ENCODE data around the gene SYNE1.

Gene SYNE1

DNA sequence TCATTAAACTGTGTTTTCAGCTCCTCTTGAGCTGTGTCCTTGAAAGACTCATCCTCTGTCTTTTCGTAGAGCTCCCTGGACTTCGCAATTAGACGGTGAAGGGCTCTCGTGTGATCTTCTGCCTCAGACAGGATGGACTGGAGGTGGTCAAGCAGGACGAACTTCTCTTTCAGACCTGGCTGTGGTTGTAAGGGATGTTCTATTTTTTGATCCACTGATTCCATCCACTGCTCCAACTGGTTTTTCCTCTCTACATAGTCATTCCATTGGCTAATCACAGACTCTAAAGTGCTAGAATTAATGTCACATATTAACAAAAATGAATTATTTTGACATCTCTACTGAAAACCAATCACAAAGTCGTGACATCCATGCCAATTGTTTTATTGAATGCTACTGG lies 250.1 kb downstream of the SYNE1 start:
- Mint-ChIP-seq H3K4me3 (no peak overlapping the region), H3K36me3 (ENCODE audit: insufficient read depth) (peaks cover 47% of the 10 kb centered on the region), H3K27me3 (no peaks in the 10 kb centered on the region), H3K4me1 (peaks cover 14% of the 10 kb centered on the region), H3K9me3 (no peaks in the 10 kb centered on the region), H3K27ac (ENCODE audit: low read depth) (no peak overlapping the region)
- ATAC-seq (replicated peaks; ENCODE audit: extremely low read depth, poor library complexity, severe bottlenecking) (no peak), DNase-seq (ENCODE audit: low spot score in 2 of 2) (no peak)

DNA sequence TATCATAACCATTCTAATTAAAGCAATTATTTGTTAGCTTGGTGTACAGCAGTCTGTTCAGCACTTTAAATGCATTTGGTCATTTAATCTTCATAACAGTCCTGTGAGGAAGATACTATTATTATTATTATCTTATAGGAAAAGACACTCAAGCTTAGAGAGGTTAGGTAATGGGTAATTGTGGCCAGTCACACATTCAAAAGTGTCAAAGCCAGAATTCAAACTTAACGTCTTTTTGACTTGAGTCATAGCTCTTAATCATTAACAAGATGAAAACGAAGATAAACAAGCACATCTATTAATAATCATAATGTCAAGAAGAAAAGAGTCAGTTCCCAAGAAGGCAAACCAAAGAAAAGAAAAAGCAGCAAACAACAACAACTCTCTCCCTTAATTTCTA lies 251.0 kb downstream of the SYNE1 start:
- no peak for DNase-seq (ENCODE audit: low spot score in 2 of 2)
- Mint-ChIP-seq H3K9me3 (no peaks in the 10 kb centered on the region), H3K4me3 (no peak overlapping the region), H3K36me3 (ENCODE audit: insufficient read depth) (peaks cover 43% of the 10 kb centered on the region), H3K27me3 (no peaks in the 10 kb centered on the region), H3K4me1 (peaks cover 14% of the 10 kb centered on the region), H3K27ac (ENCODE audit: low read depth) (peak overlapping the region; percentile 44)
- ATAC-seq (replicated peaks; ENCODE audit: extremely low read depth, poor library complexity, severe bottlenecking), result peak; percentile 43

DNA sequence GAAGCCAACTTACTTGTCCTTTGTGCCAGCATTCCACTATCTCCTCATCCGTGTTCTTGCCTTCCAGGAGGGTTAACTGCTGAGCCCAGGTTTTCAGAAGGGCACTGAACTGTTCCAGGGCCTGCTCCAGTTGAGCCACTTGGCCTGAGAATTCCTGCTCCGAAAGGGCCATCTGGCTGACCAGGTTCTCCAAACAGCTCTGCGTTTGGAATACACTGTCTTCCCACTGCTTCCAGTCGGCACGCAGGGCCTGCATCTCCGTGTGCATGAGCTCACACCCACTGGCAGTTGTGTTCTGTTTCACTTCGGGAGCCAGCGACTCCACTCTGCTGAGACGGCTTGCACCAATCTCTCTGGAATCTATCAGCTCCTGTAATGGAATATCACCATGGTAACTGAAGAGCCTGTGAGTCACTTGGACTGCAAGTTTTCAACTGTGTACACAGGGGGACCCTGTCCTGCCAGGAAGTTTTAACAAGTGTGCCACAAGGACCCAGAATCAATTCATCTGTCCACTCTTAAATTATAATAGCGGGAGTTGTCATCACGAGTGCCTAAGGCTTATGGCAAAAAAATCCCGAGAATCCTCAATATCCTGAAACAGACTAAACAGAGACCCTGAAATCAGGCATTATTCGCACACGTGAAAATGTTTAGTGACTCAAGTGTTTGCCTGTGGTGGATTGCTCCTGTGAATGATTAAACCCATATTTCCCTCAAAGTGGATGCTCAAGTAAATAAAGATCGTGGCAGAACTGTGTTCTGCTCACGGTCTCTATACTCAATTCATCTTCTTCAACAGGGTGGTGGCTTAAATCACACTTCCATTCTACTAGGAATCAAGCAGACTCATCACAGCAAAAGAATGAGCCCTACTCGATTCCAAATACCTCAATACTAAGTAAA lies 255.9 kb downstream of the SYNE1 start:
- Mint-ChIP-seq H3K4me1 (peaks cover 17% of the 10 kb centered on the region), H3K27ac (ENCODE audit: low read depth) (no peak overlapping the region), H3K9me3 (no peaks in the 10 kb centered on the region), H3K4me3 (no peak overlapping the region), H3K36me3 (ENCODE audit: insufficient read depth) (peaks cover 30% of the 10 kb centered on the region), H3K27me3 (no peaks in the 10 kb centered on the region)
- DNase-seq (ENCODE audit: low spot score in 2 of 2) (no peak), ATAC-seq (replicated peaks; ENCODE audit: extremely low read depth, poor library complexity, severe bottlenecking) (no peak)

DNA sequence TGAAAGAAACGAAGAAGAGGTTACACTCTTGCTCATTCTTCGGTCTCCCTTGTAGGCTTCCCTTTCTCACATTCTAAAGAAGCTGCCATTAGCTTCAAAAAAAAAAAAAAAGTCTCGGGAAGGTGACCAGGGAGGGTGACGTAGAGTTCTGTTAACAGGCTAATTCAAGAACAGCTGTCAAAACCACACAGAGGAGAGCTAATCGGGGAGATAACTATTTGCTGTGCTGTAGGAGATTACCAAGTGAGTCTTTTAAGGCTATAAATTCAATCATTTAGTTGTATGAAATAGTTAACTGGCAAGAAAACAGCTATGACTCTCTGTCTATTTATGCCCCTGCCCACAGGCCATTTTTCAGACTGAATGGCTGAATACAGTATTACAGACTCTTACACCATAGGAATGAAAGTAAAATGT lies 256.8 kb downstream of the SYNE1 start:
- Mint-ChIP-seq H3K36me3 (ENCODE audit: insufficient read depth) (peaks cover 31% of the 10 kb centered on the region), H3K4me1 (peaks cover 14% of the 10 kb centered on the region), H3K9me3 (no peaks in the 10 kb centered on the region), H3K27me3 (no peaks in the 10 kb centered on the region), H3K27ac (ENCODE audit: low read depth) (peak overlapping the region; percentile 52), H3K4me3 (no peak overlapping the region)
- DNase-seq (ENCODE audit: low spot score in 2 of 2), result no peak
- ATAC-seq (replicated peaks; ENCODE audit: extremely low read depth, poor library complexity, severe bottlenecking), result no peak

DNA sequence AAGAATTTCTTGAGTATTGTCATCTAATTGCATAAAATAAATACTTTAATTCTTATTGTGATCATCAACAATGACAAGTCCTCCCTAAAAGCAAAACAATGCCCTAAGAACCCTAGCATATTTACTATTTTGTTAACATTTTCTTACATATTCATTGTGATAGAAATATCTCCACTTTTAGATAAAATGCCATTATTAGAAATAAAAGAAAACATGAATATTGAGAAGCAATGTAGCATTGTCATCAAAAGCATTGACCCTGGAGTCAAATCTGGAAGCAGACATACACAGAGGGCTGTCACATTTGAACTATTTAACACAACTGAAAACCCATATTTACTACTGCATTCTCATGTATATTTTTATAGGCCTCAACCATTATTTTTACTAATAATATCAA lies 257.7 kb downstream of the SYNE1 start:
- peak overlapping the region; percentile 52 for H3K27ac Mint-ChIP-seq (ENCODE audit: low read depth)
- no peaks in the 10 kb centered on the region for H3K27me3 Mint-ChIP-seq
- H3K36me3 Mint-ChIP-seq (ENCODE audit: insufficient read depth), result peaks cover 24% of the 10 kb centered on the region
- DNase-seq (ENCODE audit: low spot score in 2 of 2) (no peak), ATAC-seq (replicated peaks; ENCODE audit: extremely low read depth, poor library complexity, severe bottlenecking) (no peak)
- H3K4me1 Mint-ChIP-seq, result peaks cover 14% of the 10 kb centered on the region
- H3K9me3 Mint-ChIP-seq, result no peaks in the 10 kb centered on the region
- H3K4me3 Mint-ChIP-seq, result no peak overlapping the region

DNA sequence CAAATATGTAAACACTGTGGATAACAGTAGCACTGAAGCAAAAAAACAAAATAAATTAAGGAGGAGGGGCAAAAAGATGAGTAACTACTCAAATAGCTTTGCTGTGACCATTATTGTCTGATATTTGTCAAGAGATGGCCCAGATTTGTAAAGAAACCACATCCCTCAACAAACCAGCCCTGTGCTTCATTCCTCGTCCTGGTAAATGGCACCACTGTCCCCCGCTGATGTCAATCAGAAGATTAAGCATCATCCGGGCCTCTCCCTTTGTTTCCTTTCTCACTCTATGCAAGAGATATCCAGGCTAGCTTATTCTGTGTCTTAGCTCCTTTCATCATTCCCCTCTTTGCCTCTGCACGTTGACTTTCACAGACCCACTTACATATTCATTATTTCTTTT lies 259.0 kb downstream of the SYNE1 start:
- Mint-ChIP-seq H3K9me3 (no peaks in the 10 kb centered on the region), H3K27me3 (no peaks in the 10 kb centered on the region), H3K36me3 (ENCODE audit: insufficient read depth) (peaks cover 18% of the 10 kb centered on the region), H3K27ac (ENCODE audit: low read depth) (no peak overlapping the region), H3K4me1 (peaks cover 14% of the 10 kb centered on the region), H3K4me3 (no peak overlapping the region)
- DNase-seq (ENCODE audit: low spot score in 2 of 2) (no peak), ATAC-seq (replicated peaks; ENCODE audit: extremely low read depth, poor library complexity, severe bottlenecking) (no peak)

DNA sequence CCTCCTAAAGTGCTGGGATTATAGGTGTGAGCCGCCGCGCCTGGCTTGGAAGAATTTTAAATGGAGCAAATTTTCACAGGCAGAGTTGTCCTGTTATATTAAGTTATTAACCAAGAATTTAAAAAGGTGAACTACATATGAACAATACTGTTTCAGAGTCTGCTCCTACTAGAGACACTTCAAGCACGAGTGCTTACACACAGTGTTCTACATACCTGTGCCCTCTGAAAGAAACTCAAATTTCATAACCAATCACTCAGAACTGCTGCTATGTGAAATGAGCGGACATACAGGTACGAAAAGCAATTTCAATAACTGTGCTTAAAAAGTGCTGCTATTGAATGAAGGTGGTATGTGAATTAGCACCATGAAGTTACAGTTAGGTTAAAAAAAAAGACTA lies 262.0 kb downstream of the SYNE1 start:
- Mint-ChIP-seq H3K27me3 (no peaks in the 10 kb centered on the region), H3K27ac (ENCODE audit: low read depth) (no peak overlapping the region), H3K4me3 (no peak overlapping the region), H3K4me1 (peaks cover 11% of the 10 kb centered on the region), H3K36me3 (ENCODE audit: insufficient read depth) (peaks cover 23% of the 10 kb centered on the region), H3K9me3 (no peaks in the 10 kb centered on the region)
- ATAC-seq (replicated peaks; ENCODE audit: extremely low read depth, poor library complexity, severe bottlenecking) (no peak), DNase-seq (ENCODE audit: low spot score in 2 of 2) (no peak)

DNA sequence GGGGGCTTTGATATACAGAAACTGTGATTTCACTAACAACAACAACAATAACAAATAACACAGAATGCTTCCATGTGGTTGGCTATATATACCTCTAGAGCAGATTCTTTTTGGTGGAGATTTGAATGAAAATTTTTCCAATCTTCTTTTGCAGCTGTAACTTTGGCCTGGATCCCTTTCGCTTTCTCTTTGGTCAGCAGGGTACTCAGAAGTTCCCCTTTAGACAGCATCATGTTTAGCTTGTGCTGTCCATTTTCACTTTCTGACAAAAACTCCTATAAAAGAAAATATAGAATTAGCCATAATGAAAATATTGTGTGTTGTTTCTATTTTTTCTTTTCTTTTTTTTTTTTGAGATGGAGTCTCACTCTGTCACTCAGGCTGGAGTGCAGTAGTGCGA lies 264.2 kb downstream of the SYNE1 start:
- no peaks in the 10 kb centered on the region for H3K4me1 Mint-ChIP-seq
- DNase-seq (ENCODE audit: low spot score in 2 of 2), result no peak
- H3K27ac Mint-ChIP-seq (ENCODE audit: low read depth), result no peak overlapping the region
- H3K4me3 Mint-ChIP-seq, result no peak overlapping the region
- H3K27me3 Mint-ChIP-seq, result no peaks in the 10 kb centered on the region
- peaks cover 28% of the 10 kb centered on the region for H3K36me3 Mint-ChIP-seq (ENCODE audit: insufficient read depth)
- no peak for ATAC-seq (replicated peaks; ENCODE audit: extremely low read depth, poor library complexity, severe bottlenecking)
- H3K9me3 Mint-ChIP-seq, result no peaks in the 10 kb centered on the region

DNA sequence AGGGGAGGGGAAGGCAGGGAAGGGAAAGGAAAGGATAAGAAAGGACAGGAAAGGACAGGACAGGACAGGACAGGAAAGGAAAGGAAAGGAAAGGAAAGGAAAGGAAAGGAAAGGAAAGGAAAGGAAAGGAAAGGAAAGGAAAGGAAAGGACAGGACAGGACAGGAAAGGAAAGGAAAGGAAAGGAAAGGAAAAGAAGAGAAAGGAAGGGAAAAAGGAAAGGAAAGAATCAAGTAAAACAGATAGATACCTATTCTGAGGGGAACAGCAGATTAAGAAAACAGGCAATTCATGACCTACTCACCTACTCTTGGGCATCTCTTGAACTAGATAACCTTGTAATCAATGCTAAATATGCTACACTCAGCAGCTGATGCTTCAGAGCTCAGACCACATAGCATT lies 265.4 kb downstream of the SYNE1 start:
- ATAC-seq (replicated peaks; ENCODE audit: extremely low read depth, poor library complexity, severe bottlenecking) (no peak), DNase-seq (ENCODE audit: low spot score in 2 of 2) (no peak)
- Mint-ChIP-seq H3K27me3 (no peaks in the 10 kb centered on the region), H3K36me3 (ENCODE audit: insufficient read depth) (peaks cover 36% of the 10 kb centered on the region), H3K4me3 (no peak overlapping the region), H3K4me1 (no peaks in the 10 kb centered on the region), H3K27ac (ENCODE audit: low read depth) (peak overlapping the region; percentile 65), H3K9me3 (no peaks in the 10 kb centered on the region)

DNA sequence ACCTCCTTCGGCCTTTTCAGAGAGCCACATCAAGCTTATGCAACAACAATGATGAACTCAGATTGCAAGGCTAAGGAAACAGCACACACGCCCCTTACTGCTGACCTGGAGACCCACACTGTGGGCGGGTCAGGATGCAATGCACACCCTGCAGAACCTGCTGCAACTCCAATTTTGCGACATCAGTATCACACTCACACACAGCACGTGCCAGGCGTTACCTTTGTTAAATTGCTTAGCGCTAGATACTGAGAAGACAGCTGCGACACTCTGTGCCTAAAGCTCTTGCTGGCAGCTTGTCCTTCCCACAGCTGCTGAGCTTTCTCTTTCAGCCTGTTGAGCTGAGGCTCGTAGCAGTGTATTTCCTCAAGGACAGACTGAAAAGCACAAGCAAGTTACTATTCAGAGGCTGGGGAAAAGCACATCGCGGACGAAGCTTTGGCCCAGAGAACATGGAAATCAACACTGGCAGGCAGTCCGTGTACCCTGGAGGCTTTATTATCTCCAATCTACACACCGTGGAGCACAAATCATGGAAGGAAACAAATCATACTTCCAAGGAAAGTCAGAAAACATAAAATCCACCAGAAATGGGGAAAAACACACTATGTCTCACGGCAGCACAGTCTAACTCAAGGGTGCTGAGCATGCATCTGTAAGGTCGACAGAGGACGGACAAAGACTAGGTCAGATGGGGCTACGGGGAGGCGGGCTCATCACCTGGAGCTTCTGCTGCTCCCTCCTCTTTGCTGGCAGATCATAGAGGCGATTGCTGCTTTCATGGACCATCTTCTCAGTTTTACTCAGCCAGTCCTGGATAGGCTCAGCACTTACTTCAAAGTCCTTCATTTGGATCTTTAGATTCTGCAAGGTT lies 268.2 kb downstream of the SYNE1 start:
- H3K4me1 Mint-ChIP-seq, result no peaks in the 10 kb centered on the region
- H3K27ac Mint-ChIP-seq (ENCODE audit: low read depth), result no peak overlapping the region
- DNase-seq (ENCODE audit: low spot score in 2 of 2), result no peak
- ATAC-seq (replicated peaks; ENCODE audit: extremely low read depth, poor library complexity, severe bottlenecking), result no peak
- H3K36me3 Mint-ChIP-seq (ENCODE audit: insufficient read depth), result peaks cover 42% of the 10 kb centered on the region
- H3K27me3 Mint-ChIP-seq, result no peaks in the 10 kb centered on the region
- no peak overlapping the region for H3K4me3 Mint-ChIP-seq
- H3K9me3 Mint-ChIP-seq, result no peaks in the 10 kb centered on the region

DNA sequence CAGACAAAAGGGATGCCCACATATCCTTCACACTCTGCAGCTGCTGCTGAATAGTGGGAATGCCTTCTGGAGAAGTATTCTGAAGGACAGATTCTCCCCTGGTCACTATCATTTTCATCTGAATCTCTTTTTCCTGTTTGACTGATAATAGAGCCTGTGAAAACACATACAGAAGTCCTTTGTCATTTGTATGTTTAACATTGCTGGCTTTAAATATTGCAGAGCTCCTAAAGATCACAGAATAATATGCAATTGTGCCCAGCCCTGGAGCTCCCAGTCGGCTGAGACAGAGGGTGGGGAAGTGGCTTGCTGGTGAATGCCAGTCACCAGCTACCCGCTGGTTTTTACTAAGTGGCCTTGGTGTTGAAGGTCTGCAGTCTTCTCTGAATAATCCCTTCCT lies 272.3 kb downstream of the SYNE1 start:
- peak overlapping the region; percentile 16 for H3K27ac Mint-ChIP-seq (ENCODE audit: low read depth)
- H3K36me3 Mint-ChIP-seq (ENCODE audit: insufficient read depth), result peaks cover 42% of the 10 kb centered on the region

DNA sequence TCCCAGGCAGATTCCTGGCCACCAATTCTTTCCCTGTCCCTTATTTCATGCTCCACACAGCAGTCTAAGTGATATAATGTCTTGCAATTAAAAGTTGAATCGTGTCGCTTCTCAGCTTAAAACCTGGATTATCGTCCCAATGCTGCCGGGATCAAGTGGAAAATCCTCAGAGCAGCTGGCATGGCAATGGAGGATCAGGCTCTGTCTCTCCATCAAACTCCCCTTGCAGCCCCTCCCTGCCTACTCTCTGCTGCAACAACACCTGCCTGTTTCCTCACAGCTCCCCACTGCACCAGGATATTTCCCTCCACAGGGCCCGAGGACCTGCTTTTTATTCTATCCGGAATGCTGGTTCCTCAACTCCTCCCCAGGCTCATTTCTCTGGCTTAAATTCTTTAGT lies 277.1 kb downstream of the SYNE1 start:
- H3K36me3 Mint-ChIP-seq (ENCODE audit: insufficient read depth), result peaks cover 33% of the 10 kb centered on the region
- H3K9me3 Mint-ChIP-seq, result no peaks in the 10 kb centered on the region
- no peak overlapping the region for H3K4me3 Mint-ChIP-seq
- H3K4me1 Mint-ChIP-seq, result no peaks in the 10 kb centered on the region
- no peaks in the 10 kb centered on the region for H3K27me3 Mint-ChIP-seq
- DNase-seq (ENCODE audit: low spot score in 2 of 2) (no peak), ATAC-seq (replicated peaks; ENCODE audit: extremely low read depth, poor library complexity, severe bottlenecking) (no peak)
- no peak overlapping the region for H3K27ac Mint-ChIP-seq (ENCODE audit: low read depth)

More for the DNA sequence above, 272.3 kb downstream of the SYNE1 start:
- Mint-ChIP-seq H3K9me3 (no peaks in the 10 kb centered on the region), H3K27me3 (no peaks in the 10 kb centered on the region), H3K4me1 (no peaks in the 10 kb centered on the region), H3K4me3 (no peak overlapping the region)
- no peak for ATAC-seq (replicated peaks; ENCODE audit: extremely low read depth, poor library complexity, severe bottlenecking)
- no peak for DNase-seq (ENCODE audit: low spot score in 2 of 2)

DNA sequence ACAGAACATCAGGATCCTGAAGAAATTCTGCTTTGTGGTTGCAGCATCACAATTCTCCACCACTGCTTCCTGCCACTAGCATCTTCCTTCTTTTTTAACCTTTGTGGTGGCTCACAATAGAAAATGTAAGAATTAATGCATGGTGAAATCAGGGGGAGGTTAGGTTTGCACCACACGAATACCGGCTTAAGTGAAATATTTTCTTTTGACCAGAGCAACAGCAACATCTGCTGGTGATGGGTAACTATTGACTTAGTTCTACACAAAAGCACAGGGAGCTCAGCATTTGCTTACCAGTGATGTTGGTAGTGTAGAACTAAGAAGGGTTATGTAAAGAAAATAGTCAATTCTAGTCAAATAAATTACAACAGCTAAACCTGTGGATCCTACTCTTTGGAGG lies 280.5 kb downstream of the SYNE1 start:
- H3K4me3 Mint-ChIP-seq, result no peak overlapping the region
- H3K9me3 Mint-ChIP-seq, result no peaks in the 10 kb centered on the region
- ATAC-seq (replicated peaks; ENCODE audit: extremely low read depth, poor library complexity, severe bottlenecking) (no peak), DNase-seq (ENCODE audit: low spot score in 2 of 2) (no peak)
- no peaks in the 10 kb centered on the region for H3K4me1 Mint-ChIP-seq
- peaks cover 30% of the 10 kb centered on the region for H3K36me3 Mint-ChIP-seq (ENCODE audit: insufficient read depth)
- H3K27ac Mint-ChIP-seq (ENCODE audit: low read depth), result no peak overlapping the region
- no peaks in the 10 kb centered on the region for H3K27me3 Mint-ChIP-seq

All from central memory CD8-positive, alpha-beta T cell (primary cell).